AG09309 (cell line): ENCODE data around the gene VSTM4.
A peak's percentile ranks its signal among the peaks of the same experiment; 100 is the strongest.

Source experiments
- DNase-seq: peaks from one replicate; pipeline ENCODE4 v3.0.0-alpha.2; 2010; ENCODE audit warnings: low read depth
- H3K4me3 ChIP-seq: 2 replicates; pipeline ENCODE4 v1.5.1; 2011; ENCODE audit warnings: mild to moderate bottlenecking, low read depth, low read length, moderate library complexity; ENCODE audit not compliant: control insufficient read depth
- CTCF ChIP-seq: IDR thresholded peaks from 2 replicates; pipeline ENCODE4 v1.5.1; 2011; ENCODE audit warnings: mild to moderate bottlenecking, low read depth, low read length, inconsistent platforms; ENCODE audit not compliant: insufficient read depth, control insufficient read depth; ENCODE audit errors: missing control alignments

Gene VSTM4

DNA sequence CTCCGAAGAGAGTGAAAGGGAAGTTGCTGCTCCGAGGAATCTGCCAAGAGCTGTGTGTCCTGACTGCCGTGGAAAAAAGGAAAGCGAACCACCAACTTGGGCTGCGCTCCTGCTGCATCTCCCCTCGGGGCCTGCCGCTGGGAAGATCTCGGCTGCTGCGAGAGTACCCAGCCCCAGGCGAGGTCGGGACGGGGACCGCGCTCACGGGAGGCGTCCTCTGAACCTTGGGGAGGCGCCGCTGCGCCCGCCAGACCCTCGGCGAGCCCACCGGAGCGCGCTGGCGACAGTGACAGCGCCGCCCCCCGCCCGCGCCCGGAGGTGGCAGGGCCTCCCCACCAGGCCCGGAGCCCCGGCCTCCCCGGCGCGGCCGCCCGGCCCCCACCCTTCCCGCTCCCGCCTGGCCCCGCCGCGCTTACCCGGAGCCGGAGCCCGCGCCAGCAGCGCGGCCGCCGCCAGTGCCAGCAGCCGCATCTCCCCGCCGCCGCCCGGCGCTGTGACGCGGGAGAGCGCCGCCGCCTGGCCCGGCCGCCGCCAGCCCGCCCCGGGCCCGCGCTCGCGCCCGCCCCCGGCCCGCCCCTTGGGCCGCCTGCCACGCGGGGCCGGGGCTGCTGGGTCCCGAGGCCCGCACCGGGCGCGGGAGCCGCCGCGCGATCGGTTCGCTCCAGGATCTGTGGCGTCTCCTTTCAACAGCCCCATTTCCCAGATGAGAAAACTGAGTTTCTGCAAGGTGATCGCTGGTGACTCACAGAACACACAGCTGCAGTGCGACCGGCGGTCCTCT lies at the start of gene VSTM4:
VSTM4 (minus strand) TSS at position 508 of the 781 bp plus-strand sequence; CDS start at position 471, 37 bp downstream.
- no peak for TF ChIP-seq CTCF
- no peak for DNase-seq
- peak within 1 kb of the TSS; percentile 66 for H3K4me3 ChIP-seq

GRCh38 chr10:49164559-49165188 lies 49.4 kb upstream of the VSTM4 start:
- no peak for DNase-seq

GRCh38 chr10:49163741-49164140 lies 48.4 kb upstream of the VSTM4 start:
- H3K4me3 ChIP-seq: no peak overlapping the region
- DNase-seq: no peak
- no peak for TF ChIP-seq CTCF

More at GRCh38 chr10:49164559-49165188, 49.4 kb upstream of the VSTM4 start:
- no peak overlapping the region for H3K4me3 ChIP-seq
- TF ChIP-seq CTCF: peak; percentile 56

DNA sequence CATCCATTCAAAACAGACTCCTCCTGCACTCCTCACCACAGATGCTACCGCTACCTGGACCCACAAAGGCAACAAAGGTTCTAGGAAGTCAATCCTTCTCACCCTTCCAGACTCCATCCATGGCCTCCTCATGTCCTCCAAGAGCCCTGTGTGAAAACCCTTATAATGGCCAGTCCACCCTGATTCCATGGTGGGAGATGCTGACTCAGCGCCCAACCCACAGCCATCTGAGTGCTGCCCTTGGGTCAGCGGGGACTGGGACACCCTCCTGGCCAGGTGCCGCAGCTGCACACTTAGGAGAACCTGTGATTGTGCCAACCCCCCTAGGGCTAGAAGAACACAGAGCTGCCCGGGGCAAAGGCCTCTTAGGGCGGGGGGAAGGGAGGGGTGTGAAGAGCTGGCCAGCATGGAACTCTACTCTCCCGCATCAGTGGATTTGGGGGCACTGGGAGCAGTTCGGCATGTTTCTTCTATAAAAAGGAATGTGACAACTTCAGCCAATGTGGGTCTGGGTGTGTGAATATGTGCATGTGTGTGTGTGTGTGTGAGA lies 47.5 kb upstream of the VSTM4 start:
- H3K4me3 ChIP-seq: no peak overlapping the region
- DNase-seq: no peak
- no peak for TF ChIP-seq CTCF

GRCh38 chr10:49162063-49162462 lies 46.7 kb upstream of the VSTM4 start:
- H3K4me3 ChIP-seq: no peak overlapping the region
- no peak for TF ChIP-seq CTCF
- no peak for DNase-seq

DNA sequence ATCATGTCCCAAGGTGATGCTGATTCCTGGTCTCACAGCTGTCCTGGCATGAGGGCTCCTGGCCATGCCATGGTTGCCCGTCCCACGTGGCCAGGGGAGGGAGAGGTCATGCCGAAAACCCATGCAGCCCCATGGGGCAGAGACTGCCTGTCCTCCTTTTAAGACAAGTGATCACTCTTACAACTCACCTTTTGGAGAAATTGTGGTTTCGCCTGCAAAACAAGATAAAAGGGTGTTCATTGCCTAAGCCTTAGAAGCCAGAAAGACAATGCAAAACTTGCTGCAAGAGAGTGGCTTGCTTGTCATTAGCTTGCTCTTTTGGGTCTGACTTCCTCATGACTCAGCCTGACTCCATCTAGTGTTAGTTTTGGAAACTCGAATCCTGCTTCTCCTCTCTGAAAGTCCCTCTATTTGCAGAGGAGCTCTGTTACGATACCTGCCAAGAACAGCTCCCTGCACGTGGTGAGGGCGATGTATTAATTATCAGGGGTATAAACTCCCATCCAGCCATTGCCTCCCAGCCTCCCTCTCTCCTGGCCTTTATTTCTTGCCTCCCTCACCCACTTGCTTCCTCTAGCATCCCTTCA lies 46.2 kb upstream of the VSTM4 start:
- no peak for DNase-seq
- no peak overlapping the region for H3K4me3 ChIP-seq
- peak; percentile 58 for TF ChIP-seq CTCF
